HG02840 (cell line): ENCODE data around the gene KNDC1.

Experiments
- ATAC-seq: cut with Tn5 transposase; IDR thresholded peaks from one replicate; pipeline ENCODE4 v1.9.1; 2021; ENCODE audit warnings: mild to moderate bottlenecking, moderate library complexity, moderate number of reproducible peaks; ENCODE audit not compliant: unreplicated experiment, low FRiP score

KNDC1 gene

GRCh38 chr10:133160826-133161471, 930 bp downstream of the KNDC1 start:
- no peak for ATAC-seq

GRCh38 chr10:133161486-133162109, 1.6 kb downstream of the KNDC1 start:
- no peak for ATAC-seq

GRCh38 chr10:133162178-133162909, 2.3 kb downstream of the KNDC1 start:
- ATAC-seq: no peak

GRCh38 chr10:133162910-133163856, 3.2 kb downstream of the KNDC1 start:
- no peak for ATAC-seq

GRCh38 chr10:133163889-133164815, 4.1 kb downstream of the KNDC1 start:
- ATAC-seq: no peak

GRCh38 chr10:133164816-133165555, 5.0 kb downstream of the KNDC1 start:
- ATAC-seq: no peak

GRCh38 chr10:133165556-133166503, 5.8 kb downstream of the KNDC1 start:
- ATAC-seq: no peak

- no peak for ATAC-seq
Measured at GRCh38 chr10:133166504-133166827, 6.4 kb downstream of the KNDC1 start.

- no peak for ATAC-seq
Measured at GRCh38 chr10:133166828-133167692, 7.0 kb downstream of the KNDC1 start.

- no peak for ATAC-seq
Measured at GRCh38 chr10:133167693-133168616, 7.9 kb downstream of the KNDC1 start.

- ATAC-seq: no peak
Measured at GRCh38 chr10:133168617-133169031, 8.6 kb downstream of the KNDC1 start.

GRCh38 chr10:133169173-133169947, 9.3 kb downstream of the KNDC1 start:
- no peak for ATAC-seq

- ATAC-seq: no peak
Measured at GRCh38 chr10:133170092-133170491, 10.1 kb downstream of the KNDC1 start.

- ATAC-seq: no peak
Measured at GRCh38 chr10:133173860-133174640, 14.0 kb downstream of the KNDC1 start.
